ENCODE results near the gene EIF2D. TPM values are rescaled to one million over a fixed set of nuclear protein-coding genes. Genes with fewer than 3 reads are reported as not detected.

Gene EIF2D
- total and polyA plus RNA-seq, 2 of the 8 experiments (the other 6 are each of a cell fraction or from before 2014, with no cell fraction given) = 36.1 to 37.1 TPM

DNA sequence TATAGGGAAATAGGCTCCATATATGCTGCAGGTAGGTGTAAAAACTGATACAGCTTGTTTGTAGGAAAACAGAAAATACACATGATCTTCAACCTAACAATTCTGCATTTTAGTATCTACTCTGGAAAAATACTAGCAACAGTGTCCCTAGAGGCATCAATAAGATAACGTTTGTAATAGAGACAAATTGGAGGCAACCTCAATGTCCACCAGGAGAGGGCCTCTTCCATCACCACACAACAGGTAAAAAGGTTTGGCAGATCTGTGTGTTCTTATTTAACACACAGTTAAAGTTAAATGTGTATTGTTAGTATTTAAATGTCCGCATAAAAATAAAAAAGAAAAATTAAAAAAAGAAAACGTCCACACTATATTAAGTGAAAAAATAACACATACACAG lies 5.4 kb downstream of the EIF2D start (continued):
- TF ChIP-seq HDAC2 (IDR thresholded peaks at IDR 0.05; ENCODE audit: borderline replicate concordance in 1 of 2, low read depth in 2 of 2, low read length in 2 of 2) (no peak), KDM4A (IDR thresholded peaks at IDR 0.05; ENCODE audit: low read depth, low read length, severe bottlenecking) (no peak), CBX8 (IDR thresholded peaks at IDR 0.05; ENCODE audit: borderline replicate concordance, low read depth, low read length) (no peak)

All from H1 (cell line).